Astrocyte (in vitro differentiated cells and primary cell): Measurements from ENCODE around the gene INCENP. TPM values are rescaled to one million over a fixed set of nuclear protein-coding genes. Genes with fewer than 3 reads are reported as not detected.

Source experiments
- DNase-seq: peaks from one replicate; pipeline ENCODE4 v3.0.0-alpha.2; 2010; ENCODE audit warnings: low read depth
- FAIRE-seq: peaks from 2 replicates; lab custom pipeline; 2011; peaks lifted over from hg19 to GRCh38; lab: Jason Lieb, UNC
- H2AFZ ChIP-seq: 2 replicates; pipeline ENCODE4 v1.6.0; 2012; ENCODE audit warnings: low read depth, low read length, inconsistent platforms
- H3K27ac ChIP-seq: 2 replicates; pipeline ENCODE4 v1.5.1; 2011; ENCODE audit warnings: low read depth, low read length, inconsistent platforms
- H3K27me3 ChIP-seq: 2 replicates; pipeline ENCODE4 v1.6.0; 2011; ENCODE audit warnings: low read length, inconsistent platforms; ENCODE audit not compliant: insufficient read depth
- H3K36me3 ChIP-seq: 2 replicates; pipeline ENCODE4 v1.5.1; 2011; ENCODE audit warnings: low read length, inconsistent platforms; ENCODE audit not compliant: insufficient read depth
- H3K4me1 ChIP-seq: 2 replicates; pipeline ENCODE4 v1.5.1; 2011; ENCODE audit warnings: low read length, inconsistent platforms; ENCODE audit not compliant: insufficient read depth
- H3K4me2 ChIP-seq: 2 replicates; pipeline ENCODE4 v1.6.0; 2012; ENCODE audit warnings: low read length, inconsistent platforms
- H3K4me3 ChIP-seq: 2 replicates; pipeline ENCODE4 v1.5.1; 2011; ENCODE audit warnings: low read depth, mild to moderate bottlenecking, low read length, inconsistent platforms; ENCODE audit not compliant: insufficient read depth
- H3K79me2 ChIP-seq: 2 replicates; pipeline ENCODE4 v1.6.0; 2012; ENCODE audit warnings: mild to moderate bottlenecking, low read length, inconsistent platforms; ENCODE audit not compliant: insufficient read depth
- H3K9ac ChIP-seq: 2 replicates; pipeline ENCODE4 v1.6.0; 2012; ENCODE audit warnings: mild to moderate bottlenecking, low read length, inconsistent platforms
- H3K9me3 ChIP-seq: 2 replicates; pipeline ENCODE4 v1.5.1; 2012; ENCODE audit warnings: low read depth, mild to moderate bottlenecking, low read length, inconsistent platforms; ENCODE audit not compliant: insufficient read depth
- H4K20me1 ChIP-seq: 2 replicates; pipeline ENCODE4 v1.6.0; 2012; ENCODE audit warnings: low read length, inconsistent platforms; ENCODE audit not compliant: insufficient read depth
- H3K27ac Mint-ChIP-seq: one replicate; pipeline ENCODE4 v1.8.0; 2021; ENCODE audit warnings: mild to moderate bottlenecking, mixed read lengths; ENCODE audit not compliant: unreplicated experiment
- H3K27me3 Mint-ChIP-seq: one replicate; pipeline ENCODE4 v1.8.0; 2021; ENCODE audit warnings: low read depth, mixed read lengths; ENCODE audit not compliant: unreplicated experiment
- H3K36me3 Mint-ChIP-seq: one replicate; pipeline ENCODE4 v1.8.0; 2021; ENCODE audit warnings: low read depth, mixed read lengths; ENCODE audit not compliant: unreplicated experiment
- H3K4me1 Mint-ChIP-seq: one replicate; pipeline ENCODE4 v1.8.0; 2021; ENCODE audit warnings: low read depth, mixed read lengths; ENCODE audit not compliant: unreplicated experiment
- H3K4me3 Mint-ChIP-seq: one replicate; pipeline ENCODE4 v1.8.0; 2021; ENCODE audit warnings: mild to moderate bottlenecking, moderate library complexity, mixed read lengths; ENCODE audit not compliant: unreplicated experiment
- H3K9me3 Mint-ChIP-seq: one replicate; pipeline ENCODE4 v1.8.0; 2021; ENCODE audit warnings: mild to moderate bottlenecking, mixed read lengths; ENCODE audit not compliant: unreplicated experiment
- CTCF ChIP-seq: IDR thresholded peaks from 2 replicates; pipeline ENCODE4 v1.5.1; 2011; ENCODE audit warnings: low read depth, mild to moderate bottlenecking, inconsistent platforms, low read length, moderate library complexity; ENCODE audit not compliant: insufficient read depth
- EZH2 ChIP-seq: IDR thresholded peaks from 2 replicates; pipeline ENCODE4 v1.6.1; 2012; ENCODE audit warnings: mild to moderate bottlenecking, low read length, inconsistent platforms; ENCODE audit not compliant: insufficient read depth
- total RNA-seq: library from RNA; stranded (reverse); gene quantifications from 2 replicates; pipeline ENCODE4 v1.2.1, GENCODE V29; 2021

The INCENP gene
- total RNA-seq, 1 donor from 2014 or later = 17.7 TPM

GRCh38 chr11:62169935-62170334 lies 46.1 kb downstream of the INCENP start:
- Mint-ChIP-seq H3K36me3 (no peaks in the 10 kb centered on the region), H3K27ac (no peak overlapping the region), H3K4me1 (no peaks in the 10 kb centered on the region), H3K27me3 (peaks cover 21% of the 10 kb centered on the region), H3K4me3 (no peak overlapping the region), H3K9me3 (no peaks in the 10 kb centered on the region)
- Histone ChIP-seq H3K36me3 (no peaks in the 10 kb centered on the region), H3K27ac (no peak overlapping the region), H4K20me1 (no peaks in the 10 kb centered on the region), H2AFZ (no peak overlapping the region), H3K9me3 (no peaks in the 10 kb centered on the region), H3K4me1 (no peaks in the 10 kb centered on the region), H3K9ac (no peak overlapping the region), H3K79me2 (no peaks in the 10 kb centered on the region), H3K4me3 (no peak overlapping the region), H3K4me2 (no peak overlapping the region), H3K27me3 (peaks cover 2% of the 10 kb centered on the region)
- DNase-seq (no peak), FAIRE-seq (no peak)
- no peak for TF ChIP-seq EZH2
- TF ChIP-seq CTCF = no peak

- DNase-seq (peak; percentile 36), FAIRE-seq (no peak)
- H3K9me3 Mint-ChIP-seq = no peaks in the 10 kb centered on the region
- H3K36me3 ChIP-seq = no peaks in the 10 kb centered on the region
- peaks cover 2% of the 10 kb centered on the region for H3K27me3 ChIP-seq
- H3K79me2 ChIP-seq = no peaks in the 10 kb centered on the region
- H3K4me3 ChIP-seq = no peak overlapping the region
- H2AFZ ChIP-seq = no peak overlapping the region
- H3K27ac ChIP-seq = no peak overlapping the region
- H3K4me1 ChIP-seq = no peaks in the 10 kb centered on the region
- no peak overlapping the region for H3K27ac Mint-ChIP-seq
- no peak for TF ChIP-seq EZH2
- peak; percentile 55 for TF ChIP-seq CTCF
- peaks cover 17% of the 10 kb centered on the region for H3K27me3 Mint-ChIP-seq
- H3K9ac ChIP-seq = no peak overlapping the region
- no peaks in the 10 kb centered on the region for H3K4me1 Mint-ChIP-seq
- H3K4me2 ChIP-seq = peak overlapping the region; percentile 15
- no peaks in the 10 kb centered on the region for H3K9me3 ChIP-seq
- H3K4me3 Mint-ChIP-seq = peak overlapping the region; percentile 3
- no peaks in the 10 kb centered on the region for H4K20me1 ChIP-seq
- H3K36me3 Mint-ChIP-seq = no peaks in the 10 kb centered on the region
These were observed 47.5 kb downstream of the INCENP start for GRCh38 chr11:62171261-62171723.

- Histone ChIP-seq H3K4me1 (no peaks in the 10 kb centered on the region), H3K4me3 (no peak overlapping the region), H4K20me1 (no peaks in the 10 kb centered on the region), H3K36me3 (no peaks in the 10 kb centered on the region), H3K27ac (no peak overlapping the region), H3K9ac (no peak overlapping the region), H2AFZ (no peak overlapping the region), H3K79me2 (no peaks in the 10 kb centered on the region), H3K4me2 (no peak overlapping the region), H3K9me3 (no peaks in the 10 kb centered on the region), H3K27me3 (peaks cover 2% of the 10 kb centered on the region)
- Mint-ChIP-seq H3K27ac (no peak overlapping the region), H3K36me3 (no peaks in the 10 kb centered on the region), H3K4me3 (no peak overlapping the region), H3K4me1 (no peaks in the 10 kb centered on the region), H3K9me3 (no peaks in the 10 kb centered on the region), H3K27me3 (peaks cover 12% of the 10 kb centered on the region)
- DNase-seq (no peak), FAIRE-seq (no peak)
- TF ChIP-seq CTCF (no peak), EZH2 (no peak)
These were observed 48.5 kb downstream of the INCENP start for GRCh38 chr11:62172294-62172693.
